ENCODE measurements around the gene GAD1. TPM values are rescaled to one million over a fixed set of nuclear protein-coding genes. Genes with fewer than 3 reads are reported as not detected.

Gene GAD1
- total and polyA plus RNA-seq, 2 donors (not counting 3 experiments of a cell fraction or from before 2014, with no cell fraction given), result 0.60 to 0.62 TPM

DNA sequence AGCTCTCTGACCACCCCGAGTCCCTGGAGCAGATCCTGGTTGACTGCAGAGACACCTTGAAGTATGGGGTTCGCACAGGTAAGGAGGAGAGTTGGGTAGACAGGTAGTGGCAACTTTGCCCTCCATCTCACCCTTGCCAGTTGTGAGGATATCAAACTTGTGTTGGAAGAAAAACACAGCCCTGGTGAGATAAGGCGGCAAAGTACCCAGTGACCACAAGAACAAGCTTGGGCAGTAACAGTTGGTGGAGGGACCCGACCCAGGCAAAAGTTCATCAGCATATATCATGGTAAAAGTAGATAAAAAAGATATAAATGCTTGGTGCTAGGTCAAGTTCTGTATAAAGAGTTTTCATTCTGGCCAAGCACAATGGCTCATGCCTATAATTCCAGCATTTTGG, 14.4 kb downstream of the GAD1 start:
- Histone ChIP-seq H3K36me3 (ENCODE audit: control insufficient read depth in 2 of 2, extremely low read depth in 1 of 2, insufficient read depth in 2 of 2, low read length in 2 of 2) (no peaks in the 10 kb centered on the region), H3K9ac (replicated peaks; ENCODE audit: extremely low read depth, insufficient read depth, low read length) (no peak overlapping the region), H3K79me2 (ENCODE audit: control insufficient read depth, insufficient read depth, low read length) (no peaks in the 10 kb centered on the region), H3K4me1 (ENCODE audit: control insufficient read depth, extremely low read depth, insufficient read depth, low read length) (no peaks in the 10 kb centered on the region), H3K27me3 (ENCODE audit: control insufficient read depth in 2 of 2, insufficient read depth in 2 of 2, low read length in 2 of 2) (peaks cover 9 to 10% of the 10 kb centered on the region in 2 experiments), H3K9me3 (replicated peaks; ENCODE audit: control insufficient read depth, insufficient read depth, low read length) (no peaks in the 10 kb centered on the region), H3K9me1 (replicated peaks; ENCODE audit: control insufficient read depth, extremely low read depth, insufficient read depth, low read length) (no peaks in the 10 kb centered on the region), H2AFZ (ENCODE audit: low read depth, low read length) (no peak overlapping the region), H3K4me3 (replicated peaks in 1 of 3; ENCODE audit: insufficient read depth in 1 of 3, low read depth in 1 of 3, low read length in 3 of 3) (no peak overlapping the region), H3K4me2 (ENCODE audit: insufficient read depth, low read length) (no peak overlapping the region), H4K20me1 (replicated peaks; ENCODE audit: control insufficient read depth, extremely low read depth, insufficient read depth, low read length) (no peaks in the 10 kb centered on the region), H3K27ac (ENCODE audit: insufficient read depth, low read depth, low read length) (no peak overlapping the region)
- dilution Hi-C loops (cut with MboI; ENCODE audit: extremely low pct_ligation_motif_present, low sequenced_read_pairs), result no loop called here
- intact Hi-C loops (cut with micrococcal nuclease), result no loop called here
- POLR2A ChIA-PET, result no interaction called here
- CTCF ChIA-PET, result interaction anchor here (1.0 kb wide), 2 partner anchors 9 to 470 kb away, joined by 3 read pairs; no protein-coding TSS in a partner anchor
- no TSS peak for BruUV-seq (replicated peaks)
- DNase-seq (ENCODE audit: low read depth, low spot score) (no peak), FAIRE-seq (no peak)
- no peak for TF ChIP-seq FOS (IDR thresholded peaks at IDR 0.05; ENCODE audit: borderline replicate concordance, insufficient read depth, low read length)
- no peak for TF ChIP-seq JUN (IDR thresholded peaks at IDR 0.05; ENCODE audit: borderline replicate concordance, insufficient read depth, insufficient read length, low read depth)
- TF ChIP-seq MYC (IDR thresholded peaks at IDR 0.05; ENCODE audit: low read depth, low read length), result no peak

DNA sequence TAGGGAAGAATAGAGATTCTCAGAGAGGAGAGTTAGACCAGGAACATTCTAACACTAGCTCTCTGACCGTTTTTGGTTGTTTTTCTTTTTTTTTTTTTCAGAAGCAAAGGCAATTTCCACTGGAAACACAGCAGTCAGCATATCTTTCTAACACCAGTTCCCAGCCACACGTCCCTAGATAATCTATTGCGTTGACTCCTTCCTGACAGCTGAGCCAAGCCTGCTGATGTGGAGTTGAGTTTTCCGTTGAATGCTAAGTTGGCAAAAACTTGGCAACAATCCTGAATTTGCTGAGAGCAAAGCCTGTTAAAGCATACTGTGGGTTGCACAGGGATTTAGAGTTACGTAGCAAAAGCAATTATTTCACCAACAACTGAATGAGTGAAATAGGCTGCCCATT, 19.3 kb downstream of the GAD1 start:
- FAIRE-seq, result no peak
- TF ChIP-seq POLR2AphosphoS5 (IDR thresholded peaks at IDR 0.05; ENCODE audit: insufficient read depth, low read depth, low read length), result no peak
- TF ChIP-seq, protein P1, sequence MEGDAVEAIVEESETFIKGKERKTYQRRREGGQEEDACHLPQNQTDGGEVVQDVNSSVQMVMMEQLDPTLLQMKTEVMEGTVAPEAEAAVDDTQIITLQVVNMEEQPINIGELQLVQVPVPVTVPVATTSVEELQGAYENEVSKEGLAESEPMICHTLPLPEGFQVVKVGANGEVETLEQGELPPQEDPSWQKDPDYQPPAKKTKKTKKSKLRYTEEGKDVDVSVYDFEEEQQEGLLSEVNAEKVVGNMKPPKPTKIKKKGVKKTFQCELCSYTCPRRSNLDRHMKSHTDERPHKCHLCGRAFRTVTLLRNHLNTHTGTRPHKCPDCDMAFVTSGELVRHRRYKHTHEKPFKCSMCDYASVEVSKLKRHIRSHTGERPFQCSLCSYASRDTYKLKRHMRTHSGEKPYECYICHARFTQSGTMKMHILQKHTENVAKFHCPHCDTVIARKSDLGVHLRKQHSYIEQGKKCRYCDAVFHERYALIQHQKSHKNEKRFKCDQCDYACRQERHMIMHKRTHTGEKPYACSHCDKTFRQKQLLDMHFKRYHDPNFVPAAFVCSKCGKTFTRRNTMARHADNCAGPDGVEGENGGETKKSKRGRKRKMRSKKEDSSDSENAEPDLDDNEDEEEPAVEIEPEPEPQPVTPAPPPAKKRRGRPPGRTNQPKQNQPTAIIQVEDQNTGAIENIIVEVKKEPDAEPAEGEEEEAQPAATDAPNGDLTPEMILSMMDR (IDR thresholded peaks at IDR 0.05; ENCODE audit: extremely low read depth in 1 of 2, insufficient read depth in 1 of 2, low read depth in 1 of 2, low read length in 2 of 2), result no peak
- TF ChIP-seq JUN (IDR thresholded peaks at IDR 0.05; ENCODE audit: borderline replicate concordance, insufficient read depth, insufficient read length, low read depth), result no peak
- TF ChIP-seq FOS (IDR thresholded peaks at IDR 0.05; ENCODE audit: borderline replicate concordance, insufficient read depth, low read length), result no peak
- TF ChIP-seq MYC (IDR thresholded peaks at IDR 0.05; ENCODE audit: low read depth, low read length), result no peak
- no peak for TF ChIP-seq GATA2 (IDR thresholded peaks at IDR 0.05; ENCODE audit: insufficient read depth, insufficient read length, low read depth, low read length)
- TF ChIP-seq, protein P2, sequence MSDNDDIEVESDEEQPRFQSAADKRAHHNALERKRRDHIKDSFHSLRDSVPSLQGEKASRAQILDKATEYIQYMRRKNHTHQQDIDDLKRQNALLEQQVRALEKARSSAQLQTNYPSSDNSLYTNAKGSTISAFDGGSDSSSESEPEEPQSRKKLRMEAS (IDR thresholded peaks at IDR 0.05; ENCODE audit: insufficient read depth, insufficient read length), result no peak
- TF ChIP-seq EZH2 (IDR thresholded peaks at IDR 0.05; ENCODE audit: borderline replicate concordance, low read depth, low read length, severe bottlenecking), result no peak
- no peak for TF ChIP-seq POLR2A (IDR thresholded peaks at IDR 0.05; ENCODE audit: low read depth, low read length)
- Histone ChIP-seq H3K27me3 (ENCODE audit: control insufficient read depth in 2 of 2, insufficient read depth in 2 of 2, low read length in 2 of 2) (peaks cover 14 to 34% of the 10 kb centered on the region in 2 experiments), H3K9ac (replicated peaks; ENCODE audit: extremely low read depth, insufficient read depth, low read length) (no peak overlapping the region), H3K4me2 (ENCODE audit: insufficient read depth, low read length) (no peak overlapping the region), H3K9me3 (replicated peaks; ENCODE audit: control insufficient read depth, insufficient read depth, low read length) (no peaks in the 10 kb centered on the region), H3K4me3 (replicated peaks in 1 of 3; ENCODE audit: insufficient read depth in 1 of 3, low read depth in 1 of 3, low read length in 3 of 3) (no peak overlapping the region), H3K79me2 (ENCODE audit: control insufficient read depth, insufficient read depth, low read length) (no peaks in the 10 kb centered on the region), H2AFZ (ENCODE audit: low read depth, low read length) (no peak overlapping the region), H3K4me1 (ENCODE audit: control insufficient read depth, extremely low read depth, insufficient read depth, low read length) (no peaks in the 10 kb centered on the region), H4K20me1 (replicated peaks; ENCODE audit: control insufficient read depth, extremely low read depth, insufficient read depth, low read length) (no peaks in the 10 kb centered on the region), H3K27ac (ENCODE audit: insufficient read depth, low read depth, low read length) (no peak overlapping the region), H3K9me1 (replicated peaks; ENCODE audit: control insufficient read depth, extremely low read depth, insufficient read depth, low read length) (no peaks in the 10 kb centered on the region), H3K36me3 (ENCODE audit: control insufficient read depth in 2 of 2, extremely low read depth in 1 of 2, insufficient read depth in 2 of 2, low read length in 2 of 2) (no peaks in the 10 kb centered on the region)
- ChIA-PET CTCF (interaction anchor here (0.9 to 3.2 kb wide), 2 partner anchors 9 to 37 kb away, joined by 3 to 10 read pairs; no protein-coding TSS in a partner anchor), POLR2A (no interaction called here)
- no peak for DNase-seq (ENCODE audit: low read depth, low spot score)
- BruUV-seq (replicated peaks), result no TSS peak
- dilution Hi-C loops (cut with MboI; ENCODE audit: extremely low pct_ligation_motif_present, low sequenced_read_pairs), result no loop called here
- intact Hi-C loops (cut with micrococcal nuclease), result no loop called here
